ENCODE data around the gene KCNJ6.

KCNJ6 gene

DNA sequence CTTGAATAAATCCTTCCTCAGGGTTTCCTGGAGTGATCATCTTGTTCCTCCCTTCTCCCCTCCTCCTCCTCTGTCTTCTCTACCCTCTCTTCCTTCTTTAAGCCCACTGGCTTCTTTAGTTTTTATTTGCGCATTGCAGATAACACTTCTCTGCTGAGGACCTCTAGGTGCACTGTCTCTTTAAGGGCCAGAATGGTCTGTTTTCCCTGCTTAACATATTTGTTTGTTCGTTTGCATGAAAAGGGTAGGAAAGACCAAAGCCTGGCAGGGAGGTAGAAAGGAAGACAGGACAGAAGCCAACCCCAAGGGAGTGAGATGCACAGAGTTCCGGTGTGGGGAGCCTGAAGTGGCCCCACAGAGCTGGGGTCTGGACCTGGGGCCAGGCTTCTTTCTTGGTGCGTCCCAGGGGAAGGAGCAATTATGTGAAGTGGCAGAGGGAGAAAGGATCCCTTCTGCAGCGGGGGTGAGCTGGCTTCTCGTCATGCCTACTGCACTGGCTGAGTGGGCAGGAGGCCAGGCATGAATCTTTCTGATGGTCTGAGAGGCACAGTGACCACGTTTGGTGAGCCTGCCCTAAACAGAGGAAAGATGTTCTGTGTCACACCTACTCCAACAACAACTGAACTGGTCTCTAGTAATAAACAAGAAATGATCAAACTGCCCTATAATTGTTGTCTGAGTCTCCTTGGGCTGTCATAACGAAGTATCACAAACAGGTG is 232.7 kb downstream of the KCNJ6 start:
- DNase-seq (ENCODE audit: extremely low spot score): no peak
- POLR2A ChIA-PET: no interaction called here
- CTCF ChIA-PET: interaction anchor here (1.0 kb wide), 2 partner anchors 9 to 17 kb away, joined by 3 to 4 read pairs; no protein-coding TSS in a partner anchor
- TF ChIP-seq NFRKB (IDR thresholded peaks at IDR 0.05): no peak

DNA sequence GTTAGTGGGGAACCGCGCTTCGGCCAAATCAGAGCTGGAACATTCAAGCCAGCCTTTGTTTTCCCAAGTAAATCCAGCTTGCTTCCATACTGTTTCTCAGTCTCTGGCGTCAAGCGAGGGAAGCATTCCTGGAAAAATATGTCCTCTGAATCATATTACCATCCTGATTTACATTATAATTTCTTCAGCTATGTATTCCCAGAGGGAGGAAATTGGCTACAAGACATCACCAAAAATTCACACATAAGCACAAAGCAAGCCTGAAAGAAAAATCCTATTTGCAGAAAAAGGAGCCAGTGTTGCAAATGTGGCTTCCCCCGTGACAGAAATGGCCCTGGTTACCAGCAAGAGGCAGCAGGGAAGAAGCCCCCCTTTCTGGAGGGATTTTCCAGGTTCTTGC is 233.3 kb downstream of the KCNJ6 start:
- ChIA-PET CTCF (interaction anchor here (1.0 kb wide), 2 partner anchors 8 to 18 kb away, joined by 3 to 4 read pairs; no protein-coding TSS in a partner anchor), POLR2A (no interaction called here)
- no peak for DNase-seq (ENCODE audit: extremely low spot score)
- no peak for TF ChIP-seq ARNT (IDR thresholded peaks at IDR 0.05)

DNA sequence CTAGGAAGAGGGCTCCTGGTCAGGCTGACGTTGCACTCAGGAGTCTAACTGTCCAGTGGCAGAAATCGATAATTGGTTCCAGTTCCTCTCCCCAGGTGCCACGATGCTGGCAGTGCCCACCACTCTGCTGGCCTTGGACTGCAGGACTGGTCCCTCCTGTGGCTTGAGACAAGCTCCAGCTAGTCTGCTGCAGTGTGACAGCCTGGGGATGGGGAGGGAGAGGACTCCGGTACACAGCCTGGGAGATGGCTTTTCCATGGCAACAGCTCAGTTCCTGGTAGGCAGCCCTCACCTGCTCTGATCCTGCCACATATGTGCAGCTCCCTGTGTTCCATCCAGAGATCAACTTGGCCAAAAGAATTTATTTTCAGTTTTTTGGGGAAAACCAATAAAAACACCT is 239.3 kb downstream of the KCNJ6 start:
- ChIA-PET CTCF (no interaction called here), POLR2A (no interaction called here)
- DNase-seq (ENCODE audit: extremely low spot score): no peak
- TF ChIP-seq SUZ12 (IDR thresholded peaks at IDR 0.05) (no peak), BHLHE40 (IDR thresholded peaks at IDR 0.05; ENCODE audit: borderline replicate concordance) (no peak), FOXK2 (IDR thresholded peaks at IDR 0.05) (no peak), NFRKB (IDR thresholded peaks at IDR 0.05) (no peak), L3MBTL2 (conservative IDR thresholded peaks at IDR 0.05) (no peak), ZNF384 (IDR thresholded peaks at IDR 0.05) (no peak)

DNA sequence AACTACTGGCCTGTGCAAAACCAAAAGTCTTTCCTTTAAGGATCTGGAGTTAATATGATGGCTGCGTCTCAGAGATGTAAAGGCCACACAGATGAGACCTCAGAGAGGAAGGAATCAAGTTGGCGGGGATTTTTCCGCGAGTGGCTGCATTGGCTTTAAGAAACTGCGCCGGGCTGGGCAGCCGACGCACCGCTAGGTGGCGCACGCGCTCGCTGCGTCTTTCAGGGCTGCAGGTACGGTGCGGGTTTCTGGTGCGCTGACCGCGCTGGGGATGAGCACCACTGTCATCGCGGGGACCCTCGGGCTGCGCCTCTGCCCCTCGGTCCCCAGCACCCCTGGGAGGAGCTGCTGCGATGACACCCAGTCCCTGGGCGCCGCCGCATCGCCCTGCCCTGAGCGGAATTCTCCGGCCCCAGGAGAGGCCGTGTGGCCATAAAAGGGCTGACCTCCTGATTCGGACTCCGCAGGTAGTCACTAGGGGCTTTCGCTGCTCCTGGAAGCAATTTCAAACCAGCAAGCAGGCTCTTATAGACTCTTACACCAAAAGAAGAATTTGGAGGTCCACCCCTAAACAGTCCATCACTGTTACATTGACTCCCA is 241.0 kb downstream of the KCNJ6 start:
- DNase-seq (ENCODE audit: extremely low spot score): peak; percentile 77
- ChIA-PET POLR2A (no interaction called here), CTCF (interaction anchor here (0.5 to 1.8 kb wide), 9 partner anchors 9 to 508 kb away, joined by 3 to 6 read pairs (median 4); no protein-coding TSS in a partner anchor)
- TF ChIP-seq CTBP1 (IDR thresholded peaks at IDR 0.05; ENCODE audit: borderline replicate concordance): no peak
- TF ChIP-seq NFRKB (IDR thresholded peaks at IDR 0.05): no peak
- no peak for TF ChIP-seq ARNT (IDR thresholded peaks at IDR 0.05)
- TF ChIP-seq TARDBP (IDR thresholded peaks at IDR 0.05): no peak
- no peak for TF ChIP-seq ZNF384 (IDR thresholded peaks at IDR 0.05)
- TF ChIP-seq BHLHE40 (IDR thresholded peaks at IDR 0.05; ENCODE audit: borderline replicate concordance): no peak

DNA sequence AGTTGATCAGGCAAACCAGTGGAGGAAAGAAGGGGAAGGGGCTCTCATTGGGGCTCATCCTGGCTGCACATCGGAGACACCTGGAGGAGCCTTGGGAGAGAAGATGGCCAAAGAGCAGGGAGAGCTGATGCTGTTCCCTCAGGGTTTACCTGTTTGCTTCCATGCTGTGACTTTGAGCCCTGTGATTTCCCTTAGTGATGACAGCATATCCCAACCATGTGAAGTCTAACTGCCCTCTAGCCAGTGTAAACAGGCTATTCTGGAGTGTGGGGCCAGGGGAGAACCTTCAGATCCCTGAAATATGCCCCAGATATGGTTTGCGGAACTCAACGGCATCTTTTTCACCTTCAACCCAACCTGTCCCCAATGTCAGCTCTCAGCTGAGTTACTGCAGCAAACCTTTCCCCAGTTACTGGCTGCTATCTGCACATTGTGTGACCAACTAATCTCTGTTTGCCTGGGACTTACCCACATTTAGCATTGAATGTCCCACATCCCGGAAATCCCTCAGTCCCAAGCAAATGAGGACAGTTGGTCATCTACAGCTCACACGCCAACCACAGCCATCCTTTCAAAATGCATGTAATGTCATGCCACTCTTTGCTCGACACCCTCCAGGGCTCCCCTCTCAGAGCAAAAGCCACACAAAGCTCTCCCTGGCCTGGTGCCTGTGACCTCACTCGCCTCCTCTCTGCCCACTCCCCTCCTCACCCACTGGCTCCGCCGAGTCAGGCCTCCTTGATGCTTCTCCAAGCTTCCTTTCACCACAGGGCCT is 242.3 kb downstream of the KCNJ6 start:
- CTCF ChIA-PET: interaction anchor here (0.5 to 1.1 kb wide), 6 partner anchors 8 to 97 kb away, joined by 3 to 4 read pairs (median 4); no protein-coding TSS in a partner anchor
- DNase-seq (ENCODE audit: extremely low spot score): no peak
- TF ChIP-seq FOXM1 (IDR thresholded peaks at IDR 0.05; ENCODE audit: borderline replicate concordance) (no peak), CTBP1 (IDR thresholded peaks at IDR 0.05; ENCODE audit: borderline replicate concordance) (no peak), ZNF384 (IDR thresholded peaks at IDR 0.05) (no peak), BHLHE40 (IDR thresholded peaks at IDR 0.05; ENCODE audit: borderline replicate concordance) (no peak), SUZ12 (IDR thresholded peaks at IDR 0.05) (no peak), NFRKB (IDR thresholded peaks at IDR 0.05) (no peak)
- POLR2A ChIA-PET: no interaction called here

DNA sequence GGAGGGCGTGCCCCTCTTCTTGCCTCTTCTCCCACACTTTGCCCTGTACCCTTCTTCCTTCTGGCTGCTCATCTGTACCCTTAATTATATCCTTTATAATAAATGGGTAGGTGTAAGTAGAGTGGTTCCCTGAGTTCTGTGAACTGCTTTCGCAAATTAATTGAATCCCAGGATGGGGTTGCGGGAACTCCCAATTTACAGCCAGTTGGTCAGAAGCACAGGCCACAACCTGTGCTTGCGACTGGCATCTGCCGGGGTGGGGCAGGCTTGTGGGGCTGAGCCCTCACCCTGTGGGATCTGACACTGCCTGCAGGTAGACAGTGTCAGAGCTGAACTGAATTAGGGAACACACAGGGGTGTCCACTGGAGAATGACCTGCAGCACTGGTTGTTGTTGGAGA is 244.9 kb downstream of the KCNJ6 start:
- no peak for TF ChIP-seq SP1 (IDR thresholded peaks at IDR 0.05)
- TF ChIP-seq HDGF (IDR thresholded peaks at IDR 0.05; ENCODE audit: borderline replicate concordance): no peak
- no peak for TF ChIP-seq TARDBP (IDR thresholded peaks at IDR 0.05)
- TF ChIP-seq FOXM1 (IDR thresholded peaks at IDR 0.05; ENCODE audit: borderline replicate concordance): no peak
- CTCF ChIA-PET: interaction anchor here (1.8 kb wide), 1 partner anchor 29 kb away, joined by 4 read pairs; no protein-coding TSS in a partner anchor
- POLR2A ChIA-PET: no interaction called here
- no peak for DNase-seq (ENCODE audit: extremely low spot score)

DNA sequence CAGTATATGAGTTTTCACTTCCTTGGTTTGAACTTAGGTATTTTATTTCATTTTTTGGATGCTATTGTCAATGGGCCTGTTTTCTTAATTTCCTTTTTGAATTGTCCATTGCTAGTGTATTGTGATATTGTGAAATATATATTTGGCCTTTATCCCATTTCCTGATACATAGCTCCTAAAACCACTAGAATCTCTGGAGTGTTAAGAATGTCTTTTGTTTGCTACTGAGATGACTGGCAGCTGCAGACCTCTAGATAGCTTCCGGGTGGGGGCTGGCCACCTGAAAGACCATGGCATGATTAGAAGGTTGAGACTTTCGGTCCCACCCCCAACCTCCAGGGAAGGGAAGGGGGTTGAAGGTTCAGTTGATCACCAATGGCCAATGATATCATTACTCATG is 245.4 kb downstream of the KCNJ6 start:
- TF ChIP-seq ZNF384 (IDR thresholded peaks at IDR 0.05) (no peak), TARDBP (IDR thresholded peaks at IDR 0.05) (no peak), BHLHE40 (IDR thresholded peaks at IDR 0.05; ENCODE audit: borderline replicate concordance) (no peak), ARNT (IDR thresholded peaks at IDR 0.05) (no peak), CTBP1 (IDR thresholded peaks at IDR 0.05; ENCODE audit: borderline replicate concordance) (no peak), ELF4 (IDR thresholded peaks at IDR 0.05) (no peak)
- ChIA-PET POLR2A (no interaction called here), CTCF (no interaction called here)
- DNase-seq (ENCODE audit: extremely low spot score): no peak

DNA sequence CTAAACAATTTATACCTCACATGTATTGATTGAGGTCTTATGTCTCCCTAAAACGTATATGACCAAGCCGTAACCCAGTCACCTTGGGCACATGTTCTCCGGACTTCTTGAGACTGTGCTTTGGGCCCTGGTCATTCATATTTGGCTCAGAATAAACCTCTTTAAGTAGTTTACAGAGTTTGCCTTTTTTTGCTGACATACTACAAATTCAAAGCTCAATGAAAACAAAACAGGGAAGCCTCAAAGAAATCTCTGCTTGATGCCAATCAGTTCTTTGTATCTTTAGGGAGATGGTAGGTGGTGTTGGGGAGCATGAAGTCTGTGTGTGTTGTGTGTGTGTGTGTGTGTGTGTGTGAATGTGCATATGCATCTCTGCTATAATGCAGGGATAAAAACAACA is 247.0 kb downstream of the KCNJ6 start:
- POLR2A ChIA-PET: no interaction called here
- no peak for TF ChIP-seq FOXK2 (IDR thresholded peaks at IDR 0.05)
- TF ChIP-seq SUZ12 (IDR thresholded peaks at IDR 0.05): no peak
- TF ChIP-seq FOXM1 (IDR thresholded peaks at IDR 0.05; ENCODE audit: borderline replicate concordance): no peak
- TF ChIP-seq TARDBP (IDR thresholded peaks at IDR 0.05): no peak
- no peak for TF ChIP-seq SP1 (IDR thresholded peaks at IDR 0.05)
- TF ChIP-seq ARNT (IDR thresholded peaks at IDR 0.05): no peak
- TF ChIP-seq CTBP1 (IDR thresholded peaks at IDR 0.05; ENCODE audit: borderline replicate concordance): no peak
- no peak for TF ChIP-seq HDGF (IDR thresholded peaks at IDR 0.05; ENCODE audit: borderline replicate concordance)
- TF ChIP-seq FOXA1 (IDR thresholded peaks at IDR 0.05): no peak
- TF ChIP-seq ELF4 (IDR thresholded peaks at IDR 0.05): no peak
- no peak for TF ChIP-seq NFRKB (IDR thresholded peaks at IDR 0.05)
- TF ChIP-seq BHLHE40 (IDR thresholded peaks at IDR 0.05; ENCODE audit: borderline replicate concordance): no peak
- TF ChIP-seq, protein P1, sequence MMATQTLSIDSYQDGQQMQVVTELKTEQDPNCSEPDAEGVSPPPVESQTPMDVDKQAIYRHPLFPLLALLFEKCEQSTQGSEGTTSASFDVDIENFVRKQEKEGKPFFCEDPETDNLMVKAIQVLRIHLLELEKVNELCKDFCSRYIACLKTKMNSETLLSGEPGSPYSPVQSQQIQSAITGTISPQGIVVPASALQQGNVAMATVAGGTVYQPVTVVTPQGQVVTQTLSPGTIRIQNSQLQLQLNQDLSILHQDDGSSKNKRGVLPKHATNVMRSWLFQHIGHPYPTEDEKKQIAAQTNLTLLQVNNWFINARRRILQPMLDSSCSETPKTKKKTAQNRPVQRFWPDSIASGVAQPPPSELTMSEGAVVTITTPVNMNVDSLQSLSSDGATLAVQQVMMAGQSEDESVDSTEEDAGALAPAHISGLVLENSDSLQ (IDR thresholded peaks at IDR 0.05): no peak
- TF ChIP-seq ZNF384 (IDR thresholded peaks at IDR 0.05): no peak
- TF ChIP-seq LEF1 (IDR thresholded peaks at IDR 0.05; ENCODE audit: borderline replicate concordance): no peak
- no peak for TF ChIP-seq L3MBTL2 (conservative IDR thresholded peaks at IDR 0.05)
- no peak for DNase-seq (ENCODE audit: extremely low spot score)
- CTCF ChIA-PET: no interaction called here

All from HEK293T (cell line).